Thyroid gland (tissue), 4 donors: Measurements from ENCODE around the gene ARMS2. TPM values are rescaled to one million over a fixed set of nuclear protein-coding genes. Genes with fewer than 3 reads are reported as not detected.

Experiments used
- DNase-seq, 2 donors: peaks; one replicate each; pipeline ENCODE4 v3.0.0-alpha.2; 2019
- H3K27ac ChIP-seq, 3 donors: fragments of 200-600 bp; sonication (generic); 1 replicate in 2 of 3; 2 replicates in 1 of 3; pipeline ENCODE4 v1.5.1; 2016 to 2019; ENCODE audit warnings: mild to moderate bottlenecking in 1 of 3, moderate library complexity in 1 of 3
- H3K27me3 ChIP-seq: fragments of 200-600 bp; sonication (generic); one replicate; pipeline ENCODE4 v1.5.1; 2019
- H3K36me3 ChIP-seq, 2 donors: fragments of 200-600 bp; sonication (generic); one replicate each; pipeline ENCODE4 v1.5.1; 2016 to 2019
- H3K4me1 ChIP-seq, 2 donors: fragments of 200-600 bp; sonication (generic); one replicate each; pipeline ENCODE4 v1.5.1; 2017 to 2019
- H3K4me3 ChIP-seq, 3 donors: fragments of 200-600 bp; sonication (generic); replicated peaks in 1 of 3; 1 replicate in 2 of 3; 2 replicates in 1 of 3; pipeline ENCODE4 v1.5.1; 2016; ENCODE audit warnings: mild to moderate bottlenecking in 1 of 3
- H3K9me3 ChIP-seq: fragments of 200-600 bp; sonication (generic); one replicate; pipeline ENCODE4 v1.5.1; 2017
- POLR2A ChIP-seq, 2 donors: fragments of 450-650 bp; IDR thresholded peaks; one replicate each; pipeline ENCODE4 v1.6.1; 2017; ENCODE audit warnings: antibody characterized with exemption in 2 of 2, mild to moderate bottlenecking in 2 of 2, moderate library complexity in 1 of 2
- WGBS, 2 donors: methylation state at CpG; one replicate each; pipeline ENCODE4 v1.1.5; 2017; 5-methylcytosine and 5-hydroxymethylcytosine counted together
- intact Hi-C: fragments of 100-400 bp; cut with DNase I; formaldehyde crosslinking; loops from one replicate; pipeline ENCODE4 v1.15.1; 2023
- total RNA-seq, 4 donors: library from RNA; depleted of rRNA; stranded (reverse); fragments of >200 nt; gene quantifications; one replicate each; pipeline ENCODE4 v1.2.3, GENCODE V29; 2016
- TF ChIP-seq, protein P1 (sequence below), 6 experiments: fragments of 200-600 bp in 3 of 6; fragments of 450-650 bp in 3 of 6; sonication (generic) in 3 of 6; IDR thresholded peaks; one replicate each; pipeline ENCODE4 v1.5.1; 2016 to 2019; ENCODE audit warnings: antibody characterized with exemption in 6 of 6, mild to moderate bottlenecking in 2 of 6, inconsistent platforms in 1 of 6, moderate library complexity in 1 of 6

ARMS2 gene
- total RNA-seq, 4 donors from 2014 or later: not detected

- WGBS, 2 donors: 88 to 89% methylated on average over 11 of the region's 11 CpGs
- Histone ChIP-seq H3K4me1 (peaks cover under 1 to 13% of the 10 kb centered on the region in 2 donors), H3K9me3 (no peaks in the 10 kb centered on the region), H3K27ac (no peak overlapping the region), H3K4me3 (no peak overlapping the region), H3K27me3 (no peaks in the 10 kb centered on the region), H3K36me3 (no peaks in the 10 kb centered on the region)
- TF ChIP-seq, protein P1, sequence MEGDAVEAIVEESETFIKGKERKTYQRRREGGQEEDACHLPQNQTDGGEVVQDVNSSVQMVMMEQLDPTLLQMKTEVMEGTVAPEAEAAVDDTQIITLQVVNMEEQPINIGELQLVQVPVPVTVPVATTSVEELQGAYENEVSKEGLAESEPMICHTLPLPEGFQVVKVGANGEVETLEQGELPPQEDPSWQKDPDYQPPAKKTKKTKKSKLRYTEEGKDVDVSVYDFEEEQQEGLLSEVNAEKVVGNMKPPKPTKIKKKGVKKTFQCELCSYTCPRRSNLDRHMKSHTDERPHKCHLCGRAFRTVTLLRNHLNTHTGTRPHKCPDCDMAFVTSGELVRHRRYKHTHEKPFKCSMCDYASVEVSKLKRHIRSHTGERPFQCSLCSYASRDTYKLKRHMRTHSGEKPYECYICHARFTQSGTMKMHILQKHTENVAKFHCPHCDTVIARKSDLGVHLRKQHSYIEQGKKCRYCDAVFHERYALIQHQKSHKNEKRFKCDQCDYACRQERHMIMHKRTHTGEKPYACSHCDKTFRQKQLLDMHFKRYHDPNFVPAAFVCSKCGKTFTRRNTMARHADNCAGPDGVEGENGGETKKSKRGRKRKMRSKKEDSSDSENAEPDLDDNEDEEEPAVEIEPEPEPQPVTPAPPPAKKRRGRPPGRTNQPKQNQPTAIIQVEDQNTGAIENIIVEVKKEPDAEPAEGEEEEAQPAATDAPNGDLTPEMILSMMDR (IDR thresholded peaks at IDR 0.05): no peak
- TF ChIP-seq POLR2A (IDR thresholded peaks at IDR 0.05): no peak
- DNase-seq: no peak
- intact Hi-C loops: no loop called here
These were observed 10.1 kb downstream of the ARMS2 start for GRCh38 chr10:122464586-122464985.

DNA sequence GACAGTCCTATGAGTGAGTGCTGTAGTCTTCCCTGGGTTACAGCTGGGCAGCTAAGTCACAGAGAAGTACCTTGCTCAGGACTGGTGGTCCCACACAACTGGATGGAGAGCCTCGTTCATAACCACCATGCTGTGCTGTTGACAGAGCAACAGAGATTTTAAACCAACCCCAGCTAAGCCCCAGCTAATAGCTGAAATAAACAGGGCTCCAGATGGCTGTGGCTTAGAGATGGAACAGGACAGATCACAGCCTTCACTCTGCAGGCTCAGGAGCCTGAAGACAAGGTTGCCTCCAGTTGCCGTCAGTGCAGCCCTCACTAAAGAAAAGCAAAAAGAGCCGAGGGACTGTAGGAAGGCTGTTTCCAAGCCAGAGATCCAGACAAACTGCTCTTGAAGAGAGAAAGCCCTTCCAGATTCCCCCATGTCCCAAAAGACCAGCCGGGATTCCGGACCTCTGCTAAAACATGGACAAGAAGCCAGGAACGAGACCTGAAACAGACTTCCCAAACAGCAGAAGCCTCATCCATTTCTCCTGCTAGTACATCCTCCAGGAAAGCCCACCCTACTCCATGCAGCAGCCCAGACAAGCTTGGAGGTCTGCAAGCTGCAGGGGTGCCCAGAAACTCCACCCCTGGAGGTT lies 11.1 kb downstream of the ARMS2 start:
- intact Hi-C loops: no loop called here
- H3K4me3 ChIP-seq: no peak overlapping the region
- H3K4me1 ChIP-seq: peaks cover 5 to 11% of the 10 kb centered on the region in 2 donors
- 76 to 89% methylated on average over 6 of the region's 6 CpGs for WGBS, 2 donors
- TF ChIP-seq POLR2A (IDR thresholded peaks at IDR 0.05): no peak
- TF ChIP-seq, protein P1 (IDR thresholded peaks at IDR 0.05): no peak
- no peak overlapping the region for H3K27ac ChIP-seq
- DNase-seq: no peak
- H3K36me3 ChIP-seq: no peaks in the 10 kb centered on the region
- no peaks in the 10 kb centered on the region for H3K27me3 ChIP-seq
- H3K9me3 ChIP-seq: no peaks in the 10 kb centered on the region

- no peaks in the 10 kb centered on the region for H3K27me3 ChIP-seq
- H3K27ac ChIP-seq: no peak overlapping the region
- peaks cover 5 to 6% of the 10 kb centered on the region in 2 donors for H3K4me1 ChIP-seq
- TF ChIP-seq, protein P1 (IDR thresholded peaks at IDR 0.05): no peak
- no peak for TF ChIP-seq POLR2A (IDR thresholded peaks at IDR 0.05)
- DNase-seq: no peak
- H3K36me3 ChIP-seq: no peaks in the 10 kb centered on the region
- H3K9me3 ChIP-seq: no peaks in the 10 kb centered on the region
- WGBS, 2 donors: 76 to 81% methylated on average over 8 of the region's 8 CpGs
- intact Hi-C loops: no loop called here
- no peak overlapping the region for H3K4me3 ChIP-seq
These were observed 12.5 kb downstream of the ARMS2 start for GRCh38 chr10:122466951-122467381.

- intact Hi-C loops: no loop called here
- no peak overlapping the region for H3K4me3 ChIP-seq
- no peaks in the 10 kb centered on the region for H3K27me3 ChIP-seq
- H3K4me1 ChIP-seq: peaks cover 3 to 5% of the 10 kb centered on the region in 2 donors
- 80 to 89% methylated on average over 6 of the region's 6 CpGs for WGBS, 2 donors
- H3K27ac ChIP-seq: no peak overlapping the region
- no peak for DNase-seq
- TF ChIP-seq POLR2A (IDR thresholded peaks at IDR 0.05): no peak
- TF ChIP-seq, protein P1 (IDR thresholded peaks at IDR 0.05): no peak
- H3K9me3 ChIP-seq: no peaks in the 10 kb centered on the region
- H3K36me3 ChIP-seq: no peaks in the 10 kb centered on the region
These were observed 13.2 kb downstream of the ARMS2 start for GRCh38 chr10:122467701-122468100.

DNA sequence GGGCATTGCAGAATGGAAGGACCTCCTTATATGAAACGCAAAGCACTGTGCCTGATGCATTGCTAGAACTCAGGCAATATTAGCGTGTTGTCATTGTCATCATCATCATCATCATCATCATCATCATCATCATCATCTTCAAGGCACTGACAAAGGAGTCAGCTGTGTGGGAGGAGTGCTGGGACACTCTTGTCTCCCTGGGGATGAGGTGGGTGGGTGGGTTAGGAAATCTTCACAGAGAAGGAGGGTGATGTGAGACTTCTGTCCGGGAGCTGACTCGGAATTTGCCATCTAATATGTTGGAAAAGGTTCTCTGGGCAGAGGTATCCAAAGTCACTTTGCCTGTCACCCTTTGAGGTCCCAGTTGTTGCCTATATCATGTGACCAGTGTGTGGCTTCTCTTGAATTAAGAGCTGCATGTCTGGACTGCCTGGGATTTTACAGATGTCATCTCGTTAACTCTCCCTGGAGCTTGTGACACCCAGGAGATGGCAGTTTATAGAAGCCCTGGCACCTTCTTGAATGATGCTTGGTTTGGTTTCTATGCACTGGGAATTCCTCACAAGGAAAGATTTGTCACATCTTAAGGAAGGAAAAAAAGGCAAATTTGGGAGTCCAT lies 14.0 kb downstream of the ARMS2 start:
- no peak for TF ChIP-seq POLR2A (IDR thresholded peaks at IDR 0.05)
- TF ChIP-seq, protein P1 (IDR thresholded peaks at IDR 0.05): no peak
- H3K4me3 ChIP-seq: no peak overlapping the region
- no peaks in the 10 kb centered on the region for H3K27me3 ChIP-seq
- no peaks in the 10 kb centered on the region for H3K36me3 ChIP-seq
- no peak for DNase-seq
- intact Hi-C loops: no loop called here
- no peaks in the 10 kb centered on the region for H3K9me3 ChIP-seq
- 91 to 93% methylated on average over 5 of the region's 5 CpGs for WGBS, 2 donors
- peaks cover 0 to 5% of the 10 kb centered on the region in 2 donors for H3K4me1 ChIP-seq
- H3K27ac ChIP-seq: no peak overlapping the region
